ENCODE measurements around the gene STYK1.

Gene STYK1

DNA sequence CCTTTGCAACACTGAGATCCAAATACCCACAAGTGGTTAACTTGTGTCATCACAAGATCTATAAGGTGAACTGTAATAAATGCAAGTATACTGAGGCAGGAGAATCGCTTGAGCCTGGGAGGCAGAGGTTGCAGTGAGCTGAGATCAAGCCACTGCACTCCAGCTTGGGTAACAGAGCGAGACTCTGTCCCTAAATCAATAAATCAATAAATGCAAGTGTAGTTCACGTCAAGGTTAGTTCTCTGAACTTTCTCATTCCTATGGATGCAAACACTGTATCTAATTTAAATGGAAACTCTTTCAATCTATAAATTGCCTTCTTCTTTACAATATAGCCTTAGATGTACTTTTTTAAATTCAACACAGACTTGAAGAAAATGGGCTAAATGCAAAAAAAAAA, 63.7 kb downstream of the STYK1 start:
- Histone ChIP-seq H3K36me3 (ENCODE audit: insufficient read depth, low read length) (peaks cover 66% of the 10 kb centered on the region), H3K9me3 (ENCODE audit: insufficient read depth, low read length, severe bottlenecking) (no peaks in the 10 kb centered on the region), H4K20me1 (ENCODE audit: insufficient read depth, low read length) (no peaks in the 10 kb centered on the region), H2AFZ (ENCODE audit: low read depth, low read length) (no peak overlapping the region), H3K79me2 (ENCODE audit: insufficient read depth, low read length) (peaks cover 27% of the 10 kb centered on the region), H3K4me2 (ENCODE audit: insufficient read depth, low read length) (peak overlapping the region; percentile 20; the same call in 1 of the 2 replicates), H3K9ac (ENCODE audit: low read depth, low read length) (no peak overlapping the region), H3K4me3 (ENCODE audit: low read depth in 1 of 2, low read length in 2 of 2) (no peak overlapping the region), H3K27me3 (ENCODE audit: insufficient read depth, low read length, poor library complexity) (no peaks in the 10 kb centered on the region), H3K4me1 (ENCODE audit: insufficient read depth, low read length) (peaks cover 32% of the 10 kb centered on the region), H3K27ac (ENCODE audit: low read length) (no peak overlapping the region)
- DNase-seq (no peak), ATAC-seq (ENCODE audit: insufficient read depth, low read depth) (no peak)
- no peak for TF ChIP-seq EZH2 (IDR thresholded peaks at IDR 0.05; ENCODE audit: borderline replicate concordance, low read depth, low read length, severe bottlenecking)
- TF ChIP-seq, protein P1, sequence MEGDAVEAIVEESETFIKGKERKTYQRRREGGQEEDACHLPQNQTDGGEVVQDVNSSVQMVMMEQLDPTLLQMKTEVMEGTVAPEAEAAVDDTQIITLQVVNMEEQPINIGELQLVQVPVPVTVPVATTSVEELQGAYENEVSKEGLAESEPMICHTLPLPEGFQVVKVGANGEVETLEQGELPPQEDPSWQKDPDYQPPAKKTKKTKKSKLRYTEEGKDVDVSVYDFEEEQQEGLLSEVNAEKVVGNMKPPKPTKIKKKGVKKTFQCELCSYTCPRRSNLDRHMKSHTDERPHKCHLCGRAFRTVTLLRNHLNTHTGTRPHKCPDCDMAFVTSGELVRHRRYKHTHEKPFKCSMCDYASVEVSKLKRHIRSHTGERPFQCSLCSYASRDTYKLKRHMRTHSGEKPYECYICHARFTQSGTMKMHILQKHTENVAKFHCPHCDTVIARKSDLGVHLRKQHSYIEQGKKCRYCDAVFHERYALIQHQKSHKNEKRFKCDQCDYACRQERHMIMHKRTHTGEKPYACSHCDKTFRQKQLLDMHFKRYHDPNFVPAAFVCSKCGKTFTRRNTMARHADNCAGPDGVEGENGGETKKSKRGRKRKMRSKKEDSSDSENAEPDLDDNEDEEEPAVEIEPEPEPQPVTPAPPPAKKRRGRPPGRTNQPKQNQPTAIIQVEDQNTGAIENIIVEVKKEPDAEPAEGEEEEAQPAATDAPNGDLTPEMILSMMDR (IDR thresholded peaks at IDR 0.05; ENCODE audit: borderline replicate concordance, extremely low read depth, low read length, poor library complexity, severe bottlenecking), result no peak

DNA sequence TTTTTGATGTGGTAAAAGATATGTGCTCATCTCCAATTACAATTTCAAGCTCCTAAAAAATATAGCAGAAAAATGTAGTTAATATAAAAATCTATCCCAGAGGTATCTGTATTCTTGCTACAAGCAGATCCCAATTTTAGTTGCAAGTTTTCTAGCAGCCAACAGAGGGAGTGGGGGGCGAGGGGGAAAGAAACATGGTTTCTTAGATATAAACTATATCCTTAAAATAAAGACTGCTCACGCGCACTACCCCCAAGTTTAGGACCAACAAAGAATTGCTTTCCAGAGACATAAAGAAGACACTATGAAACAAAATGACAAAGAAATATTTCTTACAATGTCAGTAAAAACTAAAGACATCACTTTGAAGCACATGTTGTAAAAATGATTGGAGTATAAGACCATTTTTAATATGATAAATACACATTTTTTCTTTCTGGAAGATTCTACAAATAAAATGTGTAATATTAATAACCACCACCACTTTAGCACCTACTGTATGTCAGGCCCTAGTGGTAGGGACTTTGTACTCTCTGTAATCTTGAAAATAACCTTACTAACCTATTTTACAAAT, 65.9 kb downstream of the STYK1 start:
- TF ChIP-seq, protein P1 (IDR thresholded peaks at IDR 0.05; ENCODE audit: borderline replicate concordance, extremely low read depth, low read length, poor library complexity, severe bottlenecking), result peak; percentile 28
- no peak for TF ChIP-seq EZH2 (IDR thresholded peaks at IDR 0.05; ENCODE audit: borderline replicate concordance, low read depth, low read length, severe bottlenecking)
- Histone ChIP-seq H3K27me3 (ENCODE audit: insufficient read depth, low read length, poor library complexity) (no peaks in the 10 kb centered on the region), H3K36me3 (ENCODE audit: insufficient read depth, low read length) (peaks cover 69% of the 10 kb centered on the region), H3K27ac (ENCODE audit: low read length) (no peak overlapping the region), H3K4me1 (ENCODE audit: insufficient read depth, low read length) (peaks cover 24% of the 10 kb centered on the region), H4K20me1 (ENCODE audit: insufficient read depth, low read length) (no peaks in the 10 kb centered on the region), H3K4me2 (ENCODE audit: insufficient read depth, low read length) (no peak overlapping the region), H3K9ac (ENCODE audit: low read depth, low read length) (no peak overlapping the region), H3K4me3 (ENCODE audit: low read depth in 1 of 2, low read length in 2 of 2) (no peak overlapping the region), H3K79me2 (ENCODE audit: insufficient read depth, low read length) (peaks cover 23% of the 10 kb centered on the region), H3K9me3 (ENCODE audit: insufficient read depth, low read length, severe bottlenecking) (no peaks in the 10 kb centered on the region), H2AFZ (ENCODE audit: low read depth, low read length) (no peak overlapping the region)
- DNase-seq (peak; percentile 18), ATAC-seq (ENCODE audit: insufficient read depth, low read depth) (0 out of 3 replicates have a peak, but pooled peaks have one; percentile 32)

DNA sequence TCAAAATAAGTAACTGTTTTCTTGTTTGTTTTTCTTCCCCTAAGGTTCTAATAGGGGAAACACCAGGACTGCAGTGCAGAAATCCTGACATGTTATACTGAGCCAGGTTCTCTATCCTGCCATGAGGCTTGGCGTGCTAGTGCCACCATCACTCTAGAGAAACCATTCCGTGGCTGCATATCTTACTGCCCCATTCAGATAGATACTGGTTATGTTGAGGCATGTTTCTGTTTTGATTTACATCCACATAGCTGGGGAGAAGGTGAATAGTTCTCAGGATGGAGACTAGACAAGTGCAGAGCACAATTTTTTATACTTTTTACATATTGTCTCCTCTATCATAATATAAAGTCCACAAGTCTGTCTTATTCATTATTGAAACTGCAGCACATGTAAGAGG, 72.0 kb downstream of the STYK1 start:
- H3K9ac ChIP-seq (ENCODE audit: low read depth, low read length), result no peak overlapping the region

More for the DNA sequence above, 72.0 kb downstream of the STYK1 start:
- no peak overlapping the region for H3K4me2 ChIP-seq (ENCODE audit: insufficient read depth, low read length)
- TF ChIP-seq EZH2 (IDR thresholded peaks at IDR 0.05; ENCODE audit: borderline replicate concordance, low read depth, low read length, severe bottlenecking), result no peak
- TF ChIP-seq, protein P1 (IDR thresholded peaks at IDR 0.05; ENCODE audit: borderline replicate concordance, extremely low read depth, low read length, poor library complexity, severe bottlenecking), result no peak
- no peaks in the 10 kb centered on the region for H4K20me1 ChIP-seq (ENCODE audit: insufficient read depth, low read length)
- H3K27ac ChIP-seq (ENCODE audit: low read length), result no peak overlapping the region
- H3K9me3 ChIP-seq (ENCODE audit: insufficient read depth, low read length, severe bottlenecking), result no peaks in the 10 kb centered on the region
- no peaks in the 10 kb centered on the region for H3K4me1 ChIP-seq (ENCODE audit: insufficient read depth, low read length)
- peaks cover 20% of the 10 kb centered on the region; the same call in 1 of the 2 replicates for H3K36me3 ChIP-seq (ENCODE audit: insufficient read depth, low read length)
- H3K79me2 ChIP-seq (ENCODE audit: insufficient read depth, low read length), result no peaks in the 10 kb centered on the region
- DNase-seq (no peak), ATAC-seq (ENCODE audit: insufficient read depth, low read depth) (no peak)
- no peak overlapping the region for H2AFZ ChIP-seq (ENCODE audit: low read depth, low read length)
- H3K4me3 ChIP-seq (ENCODE audit: low read depth in 1 of 2, low read length in 2 of 2), result no peak overlapping the region
- H3K27me3 ChIP-seq (ENCODE audit: insufficient read depth, low read length, poor library complexity), result no peaks in the 10 kb centered on the region
